Right hindlimb (tissue), 1 donor: ENCODE measurements around the gene CWF19L2.

ENCODE experiments used
- DNase-seq: peaks from one replicate; pipeline ENCODE4 v3.0.0-alpha.2; 2018

The CWF19L2 gene

GRCh38 chr11:107293677-107294344 lies 163.8 kb downstream of the CWF19L2 start:
- no peak for DNase-seq

- DNase-seq, result no peak
These were observed 175.4 kb downstream of the CWF19L2 start for GRCh38 chr11:107282195-107282594.
